Cardiac fibroblast (primary cell): ENCODE data around the gene CDYL2.

ENCODE experiments used
- DNase-seq, 2 donors: peaks; one replicate each; pipeline versions ENCODE4 v3.0.0 to v3.0.0-alpha.2; 2010; ENCODE audit warnings: low read depth in 2 of 2
- H3K4me3 ChIP-seq, 2 donors: replicated peaks in 1 of 2; 1 replicate in 1 of 2; 2 replicates in 1 of 2; pipeline ENCODE4 v1.5.1; 2011; ENCODE audit warnings: low read depth in 2 of 2, low read length in 2 of 2, mild to moderate bottlenecking in 2 of 2, moderate library complexity in 1 of 2
- TF ChIP-seq, protein P1 (sequence below): IDR thresholded peaks from one replicate; pipeline ENCODE4 v1.5.1; 2011; ENCODE audit warnings: low read depth, mild to moderate bottlenecking, low read length, inconsistent platforms

Gene CDYL2

DNA sequence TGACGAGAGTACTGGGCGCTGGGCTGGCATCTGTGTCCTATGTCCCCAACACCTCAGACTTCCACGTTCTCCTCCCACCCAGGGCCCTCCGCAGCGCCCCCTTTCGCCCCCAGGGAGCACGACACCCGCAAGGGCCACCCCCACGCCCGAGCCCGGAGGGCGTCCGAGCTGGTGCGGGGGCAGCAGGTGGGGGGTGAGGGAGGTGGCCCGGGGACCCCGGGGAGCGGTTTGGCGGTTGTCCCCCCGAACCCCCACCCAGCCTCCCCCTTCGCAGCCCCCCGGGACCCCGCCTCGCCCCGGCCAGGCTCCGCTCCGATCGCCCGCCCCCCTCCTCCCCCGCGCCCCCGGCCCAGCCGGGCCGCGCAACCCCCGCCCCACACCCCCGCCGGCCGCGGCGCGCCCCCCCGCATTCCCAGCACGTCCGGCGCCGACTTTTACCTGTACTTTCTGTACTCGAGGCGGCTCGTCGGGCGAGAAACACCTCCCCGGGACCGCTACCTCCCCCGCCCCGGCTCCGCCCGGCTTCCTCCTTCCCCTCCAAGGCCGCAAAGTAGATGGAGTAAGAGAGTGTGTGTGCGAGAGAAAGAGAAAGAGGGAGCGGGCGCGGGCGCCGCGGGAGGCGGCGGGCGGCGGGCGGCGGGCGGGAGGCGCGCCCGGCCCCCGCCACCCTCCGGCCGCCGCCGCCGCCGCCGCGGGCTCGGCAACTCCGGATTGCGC, 901 bp downstream of the CDYL2 start:
- H3K4me3 ChIP-seq: peak overlapping the region; percentile 64 to 88
- DNase-seq: peak; percentile 13 to 24
- TF ChIP-seq, protein P1, sequence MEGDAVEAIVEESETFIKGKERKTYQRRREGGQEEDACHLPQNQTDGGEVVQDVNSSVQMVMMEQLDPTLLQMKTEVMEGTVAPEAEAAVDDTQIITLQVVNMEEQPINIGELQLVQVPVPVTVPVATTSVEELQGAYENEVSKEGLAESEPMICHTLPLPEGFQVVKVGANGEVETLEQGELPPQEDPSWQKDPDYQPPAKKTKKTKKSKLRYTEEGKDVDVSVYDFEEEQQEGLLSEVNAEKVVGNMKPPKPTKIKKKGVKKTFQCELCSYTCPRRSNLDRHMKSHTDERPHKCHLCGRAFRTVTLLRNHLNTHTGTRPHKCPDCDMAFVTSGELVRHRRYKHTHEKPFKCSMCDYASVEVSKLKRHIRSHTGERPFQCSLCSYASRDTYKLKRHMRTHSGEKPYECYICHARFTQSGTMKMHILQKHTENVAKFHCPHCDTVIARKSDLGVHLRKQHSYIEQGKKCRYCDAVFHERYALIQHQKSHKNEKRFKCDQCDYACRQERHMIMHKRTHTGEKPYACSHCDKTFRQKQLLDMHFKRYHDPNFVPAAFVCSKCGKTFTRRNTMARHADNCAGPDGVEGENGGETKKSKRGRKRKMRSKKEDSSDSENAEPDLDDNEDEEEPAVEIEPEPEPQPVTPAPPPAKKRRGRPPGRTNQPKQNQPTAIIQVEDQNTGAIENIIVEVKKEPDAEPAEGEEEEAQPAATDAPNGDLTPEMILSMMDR: peak; percentile 64

DNA sequence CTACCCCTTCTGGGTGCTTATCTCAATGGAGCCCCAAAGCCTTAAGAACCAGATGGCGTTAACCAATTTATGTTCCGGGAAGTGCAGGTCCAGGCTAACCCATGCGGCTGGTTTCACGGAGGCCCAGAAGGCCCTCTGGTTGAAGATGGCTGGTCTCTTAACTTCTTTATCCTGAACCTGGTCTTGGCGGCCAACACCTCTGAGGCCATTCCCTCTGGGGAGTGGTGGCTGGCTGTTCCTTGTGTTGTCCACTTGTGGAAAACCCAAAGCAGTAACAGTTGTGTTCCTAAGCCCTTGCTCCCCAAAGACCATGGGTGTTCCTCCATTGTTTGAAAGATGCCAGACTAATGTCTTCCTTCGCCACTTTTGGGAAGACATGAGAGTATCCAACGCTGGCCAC, 1.5 kb downstream of the CDYL2 start:
- DNase-seq: no peak
- TF ChIP-seq, protein P1: no peak

DNA sequence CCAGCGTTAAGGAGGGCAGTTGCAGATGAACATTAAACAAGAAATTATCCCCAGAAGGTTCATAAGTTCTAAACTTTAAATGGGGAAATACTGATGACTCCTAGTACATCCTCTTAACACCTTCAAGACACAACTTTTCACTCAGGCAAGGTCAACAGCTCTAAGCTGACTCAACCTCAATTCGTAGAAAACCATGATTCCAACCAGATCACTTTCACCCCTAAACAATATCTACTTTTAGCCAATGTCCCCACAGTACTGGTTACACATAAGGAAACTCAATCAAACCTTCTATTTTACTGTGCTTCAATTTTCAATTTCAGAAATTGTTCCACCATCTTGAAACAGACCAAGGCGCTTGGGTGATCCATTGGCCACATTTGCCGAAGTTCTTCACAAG, 2.3 kb downstream of the CDYL2 start:
- DNase-seq: no peak
- H3K4me3 ChIP-seq: no peak overlapping the region
- TF ChIP-seq, protein P1: no peak

More for the DNA sequence above, 1.5 kb downstream of the CDYL2 start:
- H3K4me3 ChIP-seq: peak overlapping the region; percentile 28 to 88

DNA sequence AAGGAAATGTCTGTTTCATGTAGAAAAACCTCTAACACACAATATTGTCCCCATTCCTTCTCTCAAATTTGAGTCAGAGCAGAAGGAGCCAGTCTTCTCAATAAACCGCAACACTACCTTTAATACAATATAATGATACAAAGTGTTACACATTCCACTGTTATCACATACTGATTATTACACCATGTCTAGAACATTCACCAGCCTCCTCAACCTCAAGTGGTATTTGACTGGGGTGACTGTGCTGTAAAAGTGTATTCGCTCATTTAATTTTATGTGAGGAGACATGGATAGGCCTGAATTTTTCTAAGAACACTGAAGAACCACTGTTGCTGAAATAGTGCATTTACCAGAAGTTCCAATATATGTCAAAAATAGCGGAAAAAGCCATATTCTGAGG, 10.3 kb downstream of the CDYL2 start:
- H3K4me3 ChIP-seq: no peak overlapping the region
- TF ChIP-seq, protein P1: no peak
- no peak for DNase-seq

DNA sequence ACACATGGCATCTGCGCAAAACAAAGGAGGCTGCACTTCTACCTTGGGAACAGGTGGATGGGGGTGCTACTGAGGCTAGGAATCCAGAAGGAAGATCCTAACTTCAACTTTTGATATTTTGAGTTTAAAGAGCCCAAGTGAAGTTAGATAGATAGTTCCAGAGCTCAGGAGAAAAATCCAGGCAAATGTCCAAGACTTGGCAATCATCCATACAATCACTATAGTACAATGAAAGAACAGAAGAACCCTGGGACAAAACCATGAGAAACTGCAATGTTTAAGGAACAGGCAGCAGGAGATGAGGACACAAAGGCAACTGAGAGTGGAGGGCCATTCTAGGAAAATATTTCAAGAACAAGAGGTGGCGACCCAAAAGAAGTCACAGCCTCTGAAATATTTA, 12.4 kb downstream of the CDYL2 start:
- peak in 1 of 2 donors; percentile 39 for DNase-seq
- TF ChIP-seq, protein P1: no peak
- no peak overlapping the region for H3K4me3 ChIP-seq

DNA sequence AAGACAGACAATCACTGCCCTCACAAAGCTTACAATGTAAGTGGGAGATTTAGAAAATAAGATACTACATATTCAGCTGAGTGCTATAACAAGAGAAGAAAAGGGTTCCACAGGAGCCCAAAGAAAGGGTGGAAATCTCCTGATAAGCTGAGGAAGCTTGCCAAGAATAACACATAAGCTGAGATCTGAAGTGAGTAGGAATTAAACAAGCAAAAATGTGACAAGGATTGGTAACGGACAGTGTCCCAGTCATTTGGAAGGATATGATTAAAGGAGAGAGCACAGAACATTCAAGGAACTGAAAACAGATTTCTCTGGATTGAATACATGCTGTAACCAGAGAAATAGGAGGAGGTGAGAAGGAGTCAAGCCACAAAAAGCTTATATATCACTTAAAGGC, 13.0 kb downstream of the CDYL2 start:
- no peak overlapping the region for H3K4me3 ChIP-seq
- TF ChIP-seq, protein P1: no peak
- DNase-seq: peak in 1 of 2 donors; percentile 9

DNA sequence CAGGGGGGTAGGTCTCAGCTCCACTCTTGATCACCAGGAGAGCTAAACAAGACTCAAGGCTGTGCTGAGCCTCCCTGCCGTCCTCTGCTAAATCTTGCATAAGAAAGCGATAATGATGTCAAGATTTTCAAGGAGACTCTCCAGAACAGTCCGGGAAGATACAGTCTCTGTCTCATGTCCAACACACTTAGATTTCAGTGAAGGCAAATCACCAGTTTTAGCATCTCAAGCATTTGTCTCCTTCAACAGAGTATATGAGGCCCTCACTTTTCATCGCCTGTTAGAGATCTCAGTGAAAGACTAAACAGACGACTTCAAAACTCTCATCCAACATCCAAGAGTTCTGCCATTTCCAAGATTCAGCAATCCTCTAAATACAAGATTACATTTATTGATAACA, 13.6 kb downstream of the CDYL2 start:
- TF ChIP-seq, protein P1: no peak
- no peak for DNase-seq
- no peak overlapping the region for H3K4me3 ChIP-seq
